ENCODE results near the gene RIIAD1.

DNA sequence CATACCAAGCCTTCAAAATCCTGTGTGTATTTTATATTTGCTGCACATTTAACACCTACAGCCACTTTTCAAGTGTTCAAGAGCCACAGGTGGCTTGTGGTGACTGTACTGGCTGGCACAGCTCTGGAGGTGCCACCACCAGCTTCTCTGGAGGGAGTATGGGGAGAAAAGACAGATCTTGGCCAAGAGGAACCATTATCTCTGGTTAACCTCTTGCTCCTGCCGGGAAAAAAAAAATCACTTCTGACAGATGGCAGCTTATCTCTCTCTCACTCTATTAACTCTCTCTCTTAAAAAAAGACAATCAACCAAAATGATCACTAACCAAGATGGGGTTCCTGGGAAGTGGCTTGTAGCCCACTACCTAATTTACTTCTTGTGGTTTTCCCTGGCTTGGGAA, 1.2 kb upstream of the RIIAD1 start:
- TF ChIP-seq, protein P1, sequence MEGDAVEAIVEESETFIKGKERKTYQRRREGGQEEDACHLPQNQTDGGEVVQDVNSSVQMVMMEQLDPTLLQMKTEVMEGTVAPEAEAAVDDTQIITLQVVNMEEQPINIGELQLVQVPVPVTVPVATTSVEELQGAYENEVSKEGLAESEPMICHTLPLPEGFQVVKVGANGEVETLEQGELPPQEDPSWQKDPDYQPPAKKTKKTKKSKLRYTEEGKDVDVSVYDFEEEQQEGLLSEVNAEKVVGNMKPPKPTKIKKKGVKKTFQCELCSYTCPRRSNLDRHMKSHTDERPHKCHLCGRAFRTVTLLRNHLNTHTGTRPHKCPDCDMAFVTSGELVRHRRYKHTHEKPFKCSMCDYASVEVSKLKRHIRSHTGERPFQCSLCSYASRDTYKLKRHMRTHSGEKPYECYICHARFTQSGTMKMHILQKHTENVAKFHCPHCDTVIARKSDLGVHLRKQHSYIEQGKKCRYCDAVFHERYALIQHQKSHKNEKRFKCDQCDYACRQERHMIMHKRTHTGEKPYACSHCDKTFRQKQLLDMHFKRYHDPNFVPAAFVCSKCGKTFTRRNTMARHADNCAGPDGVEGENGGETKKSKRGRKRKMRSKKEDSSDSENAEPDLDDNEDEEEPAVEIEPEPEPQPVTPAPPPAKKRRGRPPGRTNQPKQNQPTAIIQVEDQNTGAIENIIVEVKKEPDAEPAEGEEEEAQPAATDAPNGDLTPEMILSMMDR (IDR thresholded peaks at IDR 0.05), result no peak
- TF ChIP-seq, protein P2, sequence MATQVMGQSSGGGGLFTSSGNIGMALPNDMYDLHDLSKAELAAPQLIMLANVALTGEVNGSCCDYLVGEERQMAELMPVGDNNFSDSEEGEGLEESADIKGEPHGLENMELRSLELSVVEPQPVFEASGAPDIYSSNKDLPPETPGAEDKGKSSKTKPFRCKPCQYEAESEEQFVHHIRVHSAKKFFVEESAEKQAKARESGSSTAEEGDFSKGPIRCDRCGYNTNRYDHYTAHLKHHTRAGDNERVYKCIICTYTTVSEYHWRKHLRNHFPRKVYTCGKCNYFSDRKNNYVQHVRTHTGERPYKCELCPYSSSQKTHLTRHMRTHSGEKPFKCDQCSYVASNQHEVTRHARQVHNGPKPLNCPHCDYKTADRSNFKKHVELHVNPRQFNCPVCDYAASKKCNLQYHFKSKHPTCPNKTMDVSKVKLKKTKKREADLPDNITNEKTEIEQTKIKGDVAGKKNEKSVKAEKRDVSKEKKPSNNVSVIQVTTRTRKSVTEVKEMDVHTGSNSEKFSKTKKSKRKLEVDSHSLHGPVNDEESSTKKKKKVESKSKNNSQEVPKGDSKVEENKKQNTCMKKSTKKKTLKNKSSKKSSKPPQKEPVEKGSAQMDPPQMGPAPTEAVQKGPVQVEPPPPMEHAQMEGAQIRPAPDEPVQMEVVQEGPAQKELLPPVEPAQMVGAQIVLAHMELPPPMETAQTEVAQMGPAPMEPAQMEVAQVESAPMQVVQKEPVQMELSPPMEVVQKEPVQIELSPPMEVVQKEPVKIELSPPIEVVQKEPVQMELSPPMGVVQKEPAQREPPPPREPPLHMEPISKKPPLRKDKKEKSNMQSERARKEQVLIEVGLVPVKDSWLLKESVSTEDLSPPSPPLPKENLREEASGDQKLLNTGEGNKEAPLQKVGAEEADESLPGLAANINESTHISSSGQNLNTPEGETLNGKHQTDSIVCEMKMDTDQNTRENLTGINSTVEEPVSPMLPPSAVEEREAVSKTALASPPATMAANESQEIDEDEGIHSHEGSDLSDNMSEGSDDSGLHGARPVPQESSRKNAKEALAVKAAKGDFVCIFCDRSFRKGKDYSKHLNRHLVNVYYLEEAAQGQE (IDR thresholded peaks at IDR 0.05; ENCODE audit: insufficient read depth in 1 of 2, low read depth in 2 of 2, low read length in 1 of 2), result no peak
- TF ChIP-seq TCF7L2 (IDR thresholded peaks at IDR 0.05; ENCODE audit: low read depth, low read length), result no peak

Measured in Panc1 (cell line).